K562 (cell line): Measurements from ENCODE around the gene MAP3K6. TPM values are rescaled to one million over a fixed set of nuclear protein-coding genes. Genes with fewer than 3 reads are reported as not detected.

ENCODE experiments used
- ATAC-seq: fragments of 200-7000 bp; cut with Tn5 transposase; 3 replicates; pipeline ENCODE4 v1.9.1; 2020; ENCODE audit warnings: moderate library complexity
- BruUV-seq: library from RNA; stranded (reverse); fragments of 400-500 nt; replicated peaks from 2 replicates; lab custom pipeline; 2021; lab: Mats Ljungman, UMichigan
- CTCF ChIA-PET: fragments of 300-600 bp; formaldehyde crosslinking; extraction: SDS; loops from one replicate; lab custom pipeline; 2021; ENCODE audit warnings: low intra/inter-chr PET ratio; lab: Yijun Ruan, JAX
- POLR2A ChIA-PET: fragments of 300-600, 350-650 bp; sonication (Branson Sonifier 250); formaldehyde crosslinking; extraction: SDS; loops from one replicate; lab custom pipeline; 2021; ENCODE audit warnings: antibody characterized with exemption, inconsistent platforms; lab: Yijun Ruan, JAX
- DNase-seq, 4 experiments: peaks; one replicate each; pipeline versions ENCODE4 v3.0.0 to v3.0.0-alpha.2; 2011 to 2018; ENCODE audit warnings: low spot score in 3 of 4, mixed read lengths in 3 of 4; ENCODE audit errors: extremely low read depth in 1 of 4
- FAIRE-seq: peaks from 2 replicates; lab custom pipeline; 2011; peaks lifted over from hg19 to GRCh38; lab: Jason Lieb, UNC
- H2AFZ ChIP-seq: 2 replicates; pipeline ENCODE4 v1.6.0; 2011; ENCODE audit warnings: low read depth, low read length, control low read depth, inconsistent platforms
- H3K27ac ChIP-seq: fragments of 200-600 bp; 3 replicates; pipeline ENCODE4 v1.8.0; 2011; ENCODE audit warnings: low read depth, mild to moderate bottlenecking, control low read depth, inconsistent platforms, low read length, moderate library complexity, mixed read lengths; ENCODE audit errors: extremely low read depth
- H3K27me3 ChIP-seq, 2 experiments: fragments of 300-600 bp in 1 of 2; 2 replicates in 1 of 2; 3 replicates in 1 of 2; pipeline versions ENCODE4 v1.6.0 to v1.8.0; 2011; ENCODE audit warnings: inconsistent platforms in 2 of 2, low read length in 2 of 2, mild to moderate bottlenecking in 1 of 2, mixed read lengths in 1 of 2, moderate library complexity in 1 of 2; ENCODE audit not compliant: control insufficient read depth in 2 of 2, insufficient read depth in 2 of 2
- H3K36me3 ChIP-seq: fragments of 300-600 bp; 3 replicates; pipeline ENCODE4 v1.8.0; 2011; ENCODE audit warnings: mild to moderate bottlenecking, low read length, inconsistent platforms; ENCODE audit not compliant: control insufficient read depth, insufficient read depth
- H3K4me1 ChIP-seq, 2 experiments: fragments of 200-600 bp in 1 of 2; replicated peaks in 1 of 2; 2 replicates in 1 of 2; 3 replicates in 1 of 2; pipeline versions ENCODE4 v1.5.1 to v1.8.0; 2011; ENCODE audit warnings: inconsistent platforms in 2 of 2, low read length in 2 of 2, mild to moderate bottlenecking in 1 of 2, mixed read lengths in 1 of 2, moderate library complexity in 1 of 2; ENCODE audit not compliant: control insufficient read depth in 2 of 2, insufficient read depth in 2 of 2
- H3K4me2 ChIP-seq: 2 replicates; pipeline ENCODE4 v1.6.1; 2011; ENCODE audit warnings: low read length, control low read depth, inconsistent platforms, mixed read lengths; ENCODE audit not compliant: insufficient read depth
- H3K4me3 ChIP-seq: fragments of 200-600 bp; sonication (generic), shearing (Covaris generic); 2 replicates; pipeline ENCODE4 v1.5.1; 2016; ENCODE audit warnings: control low read depth, inconsistent platforms
- H3K79me2 ChIP-seq: fragments of 200-600 bp; 3 replicates; pipeline ENCODE4 v1.8.0; 2011; ENCODE audit warnings: low read length, inconsistent platforms; ENCODE audit not compliant: control insufficient read depth, insufficient read depth
- H3K9ac ChIP-seq, 2 experiments: 2 replicates each; pipeline versions ENCODE4 v1.6.0 to v1.6.1; 2011; ENCODE audit warnings: low read depth in 2 of 2, low read length in 2 of 2, control low read depth in 1 of 2, inconsistent platforms in 1 of 2, mild to moderate bottlenecking in 1 of 2, mixed read lengths in 1 of 2; ENCODE audit not compliant: insufficient read depth in 1 of 2
- H3K9me1 ChIP-seq: one replicate; pipeline ENCODE4 v1.6.0; 2011; ENCODE audit warnings: inconsistent platforms, mild to moderate bottlenecking, low read length, moderate library complexity; ENCODE audit not compliant: control insufficient read depth, insufficient read depth
- H3K9me3 ChIP-seq: replicated peaks from 2 replicates; pipeline ENCODE4 v1.5.1; 2011; ENCODE audit warnings: low read depth, low read length, inconsistent platforms; ENCODE audit not compliant: control insufficient read depth, insufficient read depth
- H4K20me1 ChIP-seq: replicated peaks from 2 replicates; pipeline ENCODE4 v1.6.1; 2011; ENCODE audit warnings: low read length, inconsistent platforms, mixed read lengths; ENCODE audit not compliant: control insufficient read depth, insufficient read depth
- BRCA1 ChIP-seq, 2 experiments: fragments of 450-650 bp in 1 of 2; sonication (generic) in 1 of 2; formaldehyde crosslinking in 1 of 2; IDR thresholded peaks; 2 replicates each; pipeline versions ENCODE4 v1.5.0 to v1.6.1; 2017 to 2020; ENCODE audit warnings: mild to moderate bottlenecking in 1 of 2, missing genetic modification reagents in 1 of 2
- CBFA2T3 ChIP-seq: fragments of 450-650 bp; IDR thresholded peaks from 2 replicates; pipeline ENCODE4 v1.6.1; 2017
- CTCF ChIP-seq, 3 experiments: IDR thresholded peaks in 2 of 3; conservative IDR thresholded peaks in 1 of 3; 2 replicates each; pipeline ENCODE4 v1.5.1; 2011 to 2012; ENCODE audit warnings: low read length in 3 of 3, mild to moderate bottlenecking in 3 of 3, control low read depth in 2 of 3, improper control_type of control experiment in 1 of 3, inconsistent platforms in 1 of 3, low read depth in 1 of 3, mixed read lengths in 1 of 3, moderate library complexity in 1 of 3; ENCODE audit not compliant: insufficient read depth in 2 of 3
- ETV1 ChIP-seq: fragments of 450-650 bp; conservative IDR thresholded peaks from 2 replicates; pipeline ENCODE4 v1.6.1; 2016; ENCODE audit warnings: missing genetic modification characterization, control low read depth, low read depth, missing compliant biosample characterization
- IRF1 ChIP-seq: sonication (generic); formaldehyde crosslinking; IDR thresholded peaks from 2 replicates; pipeline ENCODE4 v1.8.0; 2022; ENCODE audit warnings: missing genetic modification reagents, mild to moderate bottlenecking, borderline replicate concordance
- RAD21 ChIP-seq, 2 experiments: fragments of 250-450 bp in 1 of 2; fragments of 450-650 bp in 1 of 2; sonication (Bioruptor Pico) in 1 of 2; formaldehyde crosslinking in 1 of 2; IDR thresholded peaks in 1 of 2; conservative IDR thresholded peaks in 1 of 2; 2 replicates each; pipeline versions ENCODE4 v1.4.0 to v1.8.0; 2020 to 2022; ENCODE audit warnings: mild to moderate bottlenecking in 2 of 2, moderate library complexity in 1 of 2
- SMARCA4 ChIP-seq: fragments of 450-650 bp; IDR thresholded peaks from 2 replicates; pipeline ENCODE4 v1.6.1; 2016
- ZFP1 ChIP-seq: fragments of 450-650 bp; formaldehyde crosslinking; IDR thresholded peaks from 2 replicates; pipeline ENCODE4 v1.4.0; 2020; ENCODE audit warnings: mild to moderate bottlenecking, mixed read lengths
- ZKSCAN8 ChIP-seq: fragments of 200-800 bp; sonication (Bioruptor generic); IDR thresholded peaks from 2 replicates; pipeline ENCODE4 v1.6.1; 2016; ENCODE audit warnings: missing genetic modification characterization, missing compliant biosample characterization
- ZNF124 ChIP-seq: sonication (generic); formaldehyde crosslinking; IDR thresholded peaks from 2 replicates; pipeline ENCODE4 v1.8.1; 2022; ENCODE audit warnings: missing genetic modification reagents
- ZNF24 ChIP-seq: fragments of 450-650 bp; IDR thresholded peaks from 2 replicates; pipeline ENCODE4 v1.6.1; 2016
- ZNF263 ChIP-seq: sonication (generic); formaldehyde crosslinking; IDR thresholded peaks from 2 replicates; pipeline ENCODE4 v1.8.0; 2022; ENCODE audit warnings: mild to moderate bottlenecking, missing genetic modification reagents, borderline replicate concordance
- ZNF583 ChIP-seq: fragments of 250-450 bp; sonication (Bioruptor Pico); IDR thresholded peaks from 2 replicates; pipeline ENCODE4 v1.4.0; 2020
- WGBS: fragments of 100-300 bp; shearing (Covaris generic); methylation state at CpG from one replicate; pipeline ENCODE4 v1.1.6; 2016; ENCODE audit warnings: low coverage, mixed read lengths; ENCODE audit not compliant: insufficient coverage; ENCODE audit errors: missing lambda C conversion rate; 5-methylcytosine and 5-hydroxymethylcytosine counted together
- in situ Hi-C: fragments of 300-500 bp; cut with MboI; formaldehyde crosslinking; loops from 4 replicates; pipeline ENCODE4 v1.15.0; 2018; ENCODE audit warnings: inconsistent platforms, mixed read lengths
- intact Hi-C: fragments of 100-400 bp; cut with micrococcal nuclease; formaldehyde crosslinking; loops from 2 replicates; pipeline ENCODE4 v1.14.2; 2022
- polyA plus RNA-seq, 8 experiments: library from polyadenylated mRNA; depleted of rRNA in 4 of 8; stranded (reverse) in 5 of 8; unstranded in 3 of 8; fragments of >200 nt; fragmentation: Nextera tagmentation in 2 of 8; fragmentation: Illumina TruSeq in 1 of 8; extraction: Ambion mirVana in 2 of 8; extraction: Trizol in 1 of 8; gene quantifications; 2 replicates each; pipeline versions ENCODE4 v1.2.1 to v1.2.3, GENCODE V29; 2011 to 2014; ENCODE audit warnings: inconsistent platforms in 1 of 8, missing spikeins in 1 of 8
- total RNA-seq, 7 experiments: library from RNA; depleted of rRNA in 6 of 7; stranded (reverse); fragments of >200 nt in 6 of 7; fragmentation: Illumina TruSeq in 2 of 7; extraction: Trizol in 2 of 7; gene quantifications; 2 replicates each; pipeline versions ENCODE4 v1.2.1 to v1.2.3, GENCODE V29; 2011 to 2021; ENCODE audit warnings: low replicate concordance in 1 of 7

The MAP3K6 gene
- total and polyA plus RNA-seq, 9 of the 15 experiments (the other 6 are each of a cell fraction or from before 2014, with no cell fraction given): 0.99 to 21.9 (median 7.0) TPM

GRCh38 chr1:27368869-27369582, 2.3 kb upstream of the MAP3K6 start:
- no peaks in the 10 kb centered on the region for H3K9me3 ChIP-seq
- no peak for FAIRE-seq
- no peaks in the 10 kb centered on the region for H3K79me2 ChIP-seq
- no peak overlapping the region for H3K4me2 ChIP-seq
- ChIA-PET CTCF (interaction anchor here (1.1 to 1.2 kb wide), 2 partner anchors 36 to 267 kb away, joined by 3 read pairs; no protein-coding TSS in a partner anchor), POLR2A (interaction anchor here (0.6 to 1.8 kb wide), 5 partner anchors 10 to 890 kb away, joined by 3 to 5 read pairs (median 3); no protein-coding TSS in a partner anchor)
- no peak overlapping the region for H2AFZ ChIP-seq
- intact Hi-C loops: loop anchor here (10.0 kb wide), 1 partner anchor 174 kb away; no protein-coding TSS in a partner anchor
- BruUV-seq: no TSS peak
- DNase-seq: no peak
- H3K27ac ChIP-seq: no peak overlapping the region
- in situ Hi-C loops: no loop called here
- H3K27me3 ChIP-seq: no peaks in the 10 kb centered on the region
- peaks cover 20 to 52% of the 10 kb centered on the region in 2 experiments; a peak in 4 of 5 replicates for H3K4me1 ChIP-seq
- TF ChIP-seq ZNF263 (0 out of 2 replicates have a peak, but pooled peaks have one; percentile 16), CTCF (IDR thresholded peaks at IDR 0.05 in 2 of 3, conservative IDR thresholded peaks at IDR 0.05 in 1 of 3; ENCODE audit: insufficient read depth in 2 of 3, low read depth in 1 of 3, low read length in 3 of 3) (peak in 2 of 3 experiments; percentile 32 to 59; a peak in 3 of 6 replicates), CBFA2T3 (peak; percentile 36), ZKSCAN8 (CRISPR knock-in tag) (no peak), ZNF24 (peak; percentile 71), ETV1 (0 out of 2 replicates have a peak, but pooled peaks have one; percentile 12), ZNF124 (CRISPR knock-in tag) (no peak), ZFP1 (CRISPR knock-in tag) (no peak), ZNF583 (CRISPR knock-in tag) (no peak), SMARCA4 (0 out of 2 replicates have a peak, but pooled peaks have one; percentile 14), BRCA1 (IDR thresholded peaks at IDR 0.05) (no peak), BRCA1 (CRISPR knock-in tag; IDR thresholded peaks at IDR 0.05) (0 out of 2 replicates have a peak, but pooled peaks have one; percentile 51), IRF1 (no peak), RAD21 (CRISPR knock-in tag; conservative IDR thresholded peaks at IDR 0.05 in 1 of 2, IDR thresholded peaks at IDR 0.05 in 1 of 2) (peak in 1 of 2 experiments; percentile 40; a peak in 1 of 4 replicates)
- TF ChIP-seq, all 486 proteins: peak for 8
- ATAC-seq: no peak
- no peaks in the 10 kb centered on the region; the same call in 1 of the 2 replicates for H4K20me1 ChIP-seq
- WGBS: 41% methylated on average over 13 of the region's 13 CpGs
- peak overlapping the region in 1 of 2 experiments; percentile 62; a peak in 1 of 4 replicates for H3K9ac ChIP-seq
- H3K9me1 ChIP-seq: no peaks in the 10 kb centered on the region
- no peaks in the 10 kb centered on the region for H3K36me3 ChIP-seq
- H3K4me3 ChIP-seq: no peak overlapping the region
